DOHH2 (cell line): ENCODE measurements around the gene COLEC11.

ENCODE experiments used
- H3F3A ChIP-seq: fragments of 200-600 bp; sonication (generic), shearing (Covaris generic); 2 replicates; pipeline ENCODE4 v1.6.0; 2016; ENCODE audit warnings: antibody characterized with exemption, mild to moderate bottlenecking; ENCODE audit not compliant: control insufficient read depth, insufficient read depth
- H3K27ac ChIP-seq: fragments of 200-600 bp; sonication (generic); 2 replicates; pipeline ENCODE4 v1.5.1; 2014; ENCODE audit warnings: low read depth, mild to moderate bottlenecking, low read length, moderate library complexity
- H3K27me3 ChIP-seq: fragments of 200-600 bp; sonication (generic); 2 replicates; pipeline ENCODE4 v1.6.1; 2014; ENCODE audit warnings: mild to moderate bottlenecking, low read length, mixed read lengths; ENCODE audit not compliant: control insufficient read depth
- H3K36me3 ChIP-seq: fragments of 200-600 bp; sonication (generic); 2 replicates; pipeline ENCODE4 v1.6.1; 2014; ENCODE audit warnings: mild to moderate bottlenecking, low read length, moderate library complexity, mixed read lengths; ENCODE audit not compliant: control insufficient read depth
- H3K4me1 ChIP-seq: fragments of 200-600 bp; sonication (generic); 2 replicates; pipeline ENCODE4 v1.6.1; 2014; ENCODE audit warnings: mild to moderate bottlenecking, low read length, mixed read lengths; ENCODE audit not compliant: control insufficient read depth
- H3K4me2 ChIP-seq: fragments of 200-600 bp; sonication (generic); 2 replicates; pipeline ENCODE4 v1.6.0; 2014; ENCODE audit warnings: mild to moderate bottlenecking, low read length, moderate library complexity
- H3K4me3 ChIP-seq: fragments of 200-600 bp; sonication (generic); 2 replicates; pipeline ENCODE4 v1.5.1; 2014; ENCODE audit warnings: mild to moderate bottlenecking, low read length, mixed read lengths
- H3K79me2 ChIP-seq: fragments of 200-600 bp; sonication (generic); 2 replicates; pipeline ENCODE4 v1.6.1; 2014; ENCODE audit warnings: mild to moderate bottlenecking, low read length, mixed read lengths; ENCODE audit not compliant: control insufficient read depth
- H3K9me2 ChIP-seq: fragments of 200-600 bp; sonication (generic); replicated peaks from 2 replicates; pipeline ENCODE4 v1.6.1; 2014; ENCODE audit warnings: mild to moderate bottlenecking, low read length, mixed read lengths; ENCODE audit not compliant: control insufficient read depth
- H3K9me3 ChIP-seq: fragments of 200-600 bp; sonication (generic); 2 replicates; pipeline ENCODE4 v1.6.1; 2014; ENCODE audit warnings: antibody characterized with exemption, low read length, mixed read lengths; ENCODE audit not compliant: control insufficient read depth, insufficient read depth
- H4K20me1 ChIP-seq: fragments of 200-600 bp; sonication (generic); 2 replicates; pipeline ENCODE4 v1.6.0; 2014; ENCODE audit warnings: low read depth, mild to moderate bottlenecking, antibody characterized with exemption, low read length, moderate library complexity; ENCODE audit not compliant: control insufficient read depth, insufficient read depth
- CTCF ChIP-seq: fragments of 200-600 bp; sonication (generic); IDR thresholded peaks from one replicate; pipeline ENCODE4 v1.5.1; 2014; ENCODE audit warnings: antibody characterized with exemption, mild to moderate bottlenecking, low read depth, low read length; ENCODE audit not compliant: poor library complexity, severe bottlenecking
- EZH2phosphoT487 ChIP-seq: fragments of 200-600 bp; sonication (generic); IDR thresholded peaks from 2 replicates; pipeline ENCODE4 v1.6.1; 2017; ENCODE audit warnings: borderline replicate concordance, mild to moderate bottlenecking, antibody characterized with exemption, low read length, moderate library complexity, mixed read lengths

The COLEC11 gene

DNA sequence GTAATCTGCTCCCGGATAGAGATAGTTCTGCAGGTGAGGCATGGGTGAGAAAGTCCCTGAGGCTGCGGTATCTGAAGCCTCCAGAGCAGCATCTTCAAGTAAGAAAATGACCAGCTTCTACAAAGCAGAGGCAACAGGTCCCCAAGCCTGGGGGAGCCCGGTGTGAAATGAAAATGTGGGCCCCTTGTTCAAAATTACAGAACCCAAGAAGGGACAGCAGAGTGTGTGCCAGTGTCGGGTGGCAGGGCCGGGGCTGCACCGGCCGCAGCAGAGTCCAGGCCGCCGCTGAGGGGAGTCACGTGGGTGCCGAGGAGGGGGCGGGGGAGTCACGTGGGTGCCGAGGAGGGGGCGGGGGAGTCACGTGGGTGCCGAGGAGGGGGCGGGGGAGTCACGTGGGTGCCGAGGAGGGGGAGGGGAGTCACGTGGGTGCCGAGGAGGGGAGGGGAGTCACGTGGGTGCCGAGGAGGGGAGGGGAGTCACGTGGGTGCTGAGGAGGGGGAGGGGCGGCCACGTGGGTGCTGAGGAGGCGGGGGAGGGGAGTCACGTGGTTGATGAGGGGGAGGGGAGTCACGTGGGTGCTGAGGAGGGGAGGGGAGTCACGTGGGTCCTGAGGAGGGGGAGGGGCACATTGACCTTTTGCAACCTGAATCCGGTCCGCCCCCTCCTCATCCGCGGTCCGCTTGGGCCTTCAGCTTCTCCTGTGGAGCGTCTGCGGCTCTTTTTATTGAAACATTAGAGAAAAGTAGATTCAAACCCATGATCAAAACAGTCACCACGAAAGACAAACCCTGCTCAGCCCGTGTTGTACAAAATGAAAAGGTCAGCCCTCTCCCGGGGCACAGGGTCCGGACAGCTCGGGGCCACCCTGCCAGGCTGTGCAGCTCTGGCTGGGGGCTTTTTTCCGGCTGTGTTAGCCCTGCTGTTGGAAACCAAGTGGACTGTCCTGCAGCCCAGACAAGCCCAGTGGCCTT, 10.4 kb downstream of the COLEC11 start:
- H3K4me1 ChIP-seq, result peaks cover 41% of the 10 kb centered on the region
- H3F3A ChIP-seq, result peaks cover 13% of the 10 kb centered on the region
- H3K27ac ChIP-seq, result peak overlapping the region; percentile 37
- H3K36me3 ChIP-seq, result no peaks in the 10 kb centered on the region
- H3K27me3 ChIP-seq, result no peaks in the 10 kb centered on the region
- no peaks in the 10 kb centered on the region for H3K9me3 ChIP-seq
- H3K4me3 ChIP-seq, result peak overlapping the region; percentile 42
- H4K20me1 ChIP-seq, result no peaks in the 10 kb centered on the region
- peak overlapping the region; percentile 53 for H3K4me2 ChIP-seq
- no peaks in the 10 kb centered on the region for H3K9me2 ChIP-seq
- H3K79me2 ChIP-seq, result no peaks in the 10 kb centered on the region
- TF ChIP-seq EZH2phosphoT487 (no peak), CTCF (no peak)

- H3K9me3 ChIP-seq, result no peaks in the 10 kb centered on the region
- H3K4me2 ChIP-seq, result peak overlapping the region; percentile 45
- H3K79me2 ChIP-seq, result no peaks in the 10 kb centered on the region
- no peaks in the 10 kb centered on the region for H3K9me2 ChIP-seq
- H3K27me3 ChIP-seq, result no peaks in the 10 kb centered on the region
- peak overlapping the region; percentile 42; the same call in 1 of the 2 replicates for H3K4me3 ChIP-seq
- no peaks in the 10 kb centered on the region for H3K36me3 ChIP-seq
- TF ChIP-seq CTCF (no peak), EZH2phosphoT487 (no peak)
- peaks cover 48% of the 10 kb centered on the region for H3K4me1 ChIP-seq
- peak overlapping the region; percentile 37 for H3K27ac ChIP-seq
- H4K20me1 ChIP-seq, result no peaks in the 10 kb centered on the region
- H3F3A ChIP-seq, result peaks cover 13% of the 10 kb centered on the region
Measured at GRCh38 chr2:3606028-3606369, 11.1 kb downstream of the COLEC11 start.

- H3K27me3 ChIP-seq, result no peaks in the 10 kb centered on the region
- no peaks in the 10 kb centered on the region for H3K79me2 ChIP-seq
- H3K4me1 ChIP-seq, result peaks cover 54% of the 10 kb centered on the region
- no peaks in the 10 kb centered on the region for H3K36me3 ChIP-seq
- H3K4me2 ChIP-seq, result no peak overlapping the region
- no peaks in the 10 kb centered on the region for H4K20me1 ChIP-seq
- peaks cover 13% of the 10 kb centered on the region for H3F3A ChIP-seq
- no peaks in the 10 kb centered on the region for H3K9me3 ChIP-seq
- TF ChIP-seq EZH2phosphoT487 (no peak), CTCF (no peak)
- H3K27ac ChIP-seq, result no peak overlapping the region
- no peak overlapping the region for H3K4me3 ChIP-seq
- no peaks in the 10 kb centered on the region for H3K9me2 ChIP-seq
Measured at GRCh38 chr2:3606370-3607201, 11.7 kb downstream of the COLEC11 start.
